Stimulated activated naive CD8-positive, alpha-beta T cell treated with anti-CD3 and anti-CD28 coated beads, Interleukin-15, amount 100 ng/mL, for 72 hours (primary cell): ENCODE data around the gene AMPD3.

Experiments used
- ATAC-seq: fragments of 150-1000 bp; cut with Tn5 transposase; 2 replicates; pipeline ENCODE4 v1.10.0; 2021; ENCODE audit warnings: mild to moderate bottlenecking, moderate library complexity
- DNase-seq, 2 donors: peaks; one replicate each; pipeline ENCODE4 v3.0.0; 2021 to 2022
- H3K27ac Mint-ChIP-seq, 2 donors: one replicate each; pipeline ENCODE4 v1.8.0; 2022; ENCODE audit warnings: mild to moderate bottlenecking in 2 of 2, mixed read lengths in 2 of 2, moderate library complexity in 2 of 2
- H3K27me3 Mint-ChIP-seq: one replicate; pipeline ENCODE4 v1.8.0; 2022; ENCODE audit warnings: mixed read lengths
- H3K4me1 Mint-ChIP-seq: one replicate; pipeline ENCODE4 v1.8.0; 2022; ENCODE audit warnings: mild to moderate bottlenecking, mixed read lengths
- H3K4me3 Mint-ChIP-seq, 2 donors: one replicate each; pipeline ENCODE4 v1.8.0; 2022; ENCODE audit warnings: mild to moderate bottlenecking in 2 of 2, mixed read lengths in 2 of 2, moderate library complexity in 1 of 2
- H3K9me3 Mint-ChIP-seq, 2 donors: one replicate each; pipeline ENCODE4 v1.8.0; 2022; ENCODE audit warnings: mixed read lengths in 2 of 2

AMPD3 gene

DNA sequence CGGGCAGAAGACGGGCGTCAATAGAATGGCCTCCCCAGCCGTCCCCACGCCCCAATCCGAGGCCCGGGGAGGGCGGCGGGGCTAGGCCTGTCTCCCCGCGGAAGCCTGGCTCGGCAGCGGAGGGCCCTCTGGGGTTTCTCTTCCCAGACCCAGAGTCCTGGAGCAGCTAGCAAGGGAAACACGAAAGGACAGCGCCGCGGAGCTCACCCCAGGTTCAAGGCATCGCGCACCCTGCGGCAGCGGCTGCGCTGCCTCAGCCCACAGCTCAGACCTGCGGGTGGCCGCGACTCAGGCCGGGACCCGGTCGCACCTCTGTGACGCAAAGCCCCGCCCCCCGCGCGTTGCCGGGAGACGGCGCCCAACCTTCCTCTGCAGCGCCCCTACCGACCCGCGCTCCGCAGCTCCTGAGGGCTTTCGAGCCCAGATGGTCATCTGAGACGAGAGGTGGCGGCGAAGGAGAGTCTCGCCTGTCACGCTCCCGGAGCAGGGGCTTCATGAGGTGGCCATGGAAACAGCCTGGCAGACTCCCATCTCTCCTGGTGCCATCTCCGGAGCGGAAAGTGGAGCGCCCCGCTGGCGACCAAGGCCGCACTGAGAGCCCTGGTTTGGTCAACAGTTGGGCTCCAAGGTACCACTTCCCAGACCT is 86.0 kb downstream of the AMPD3 start, which contains the start of gene RNF141:
RNF141 (minus strand) TSS at position 273 of the 646 bp plus-strand sequence. CDS start 7,029 bp downstream, outside the sequence.
- H3K4me3 Mint-ChIP-seq, result peak within 1 kb of the TSS; percentile 88 to 91
- DNase-seq, result peak; percentile 95
- peak; percentile 98 for ATAC-seq
- no peaks in the 10 kb centered on the region for H3K27me3 Mint-ChIP-seq
- H3K4me1 Mint-ChIP-seq, result peaks cover 27% of the 10 kb centered on the region
- H3K27ac Mint-ChIP-seq, result peak within 1 kb of the TSS; percentile 93 to 94
- no peaks in the 10 kb centered on the region for H3K9me3 Mint-ChIP-seq

DNA sequence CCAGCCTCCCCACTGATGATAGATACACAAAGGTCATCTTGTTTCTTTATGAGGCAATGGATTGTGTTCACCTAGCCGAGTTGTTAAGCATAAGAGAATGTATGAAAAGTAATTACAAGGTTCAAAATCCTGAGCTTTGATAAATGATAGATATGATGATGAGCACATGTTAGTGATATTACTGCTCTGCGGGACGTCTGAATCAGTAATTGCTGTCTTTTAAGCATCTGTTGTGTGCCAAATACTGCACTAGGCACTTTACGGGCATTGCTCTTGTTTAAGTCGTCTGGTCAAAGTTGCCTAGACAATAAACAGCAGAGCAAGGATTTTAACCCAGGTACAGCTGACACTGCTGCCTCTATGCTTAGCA is 86.5 kb downstream of the AMPD3 start:
- Mint-ChIP-seq H3K27me3 (no peaks in the 10 kb centered on the region), H3K4me1 (peaks cover 22% of the 10 kb centered on the region)

DNA sequence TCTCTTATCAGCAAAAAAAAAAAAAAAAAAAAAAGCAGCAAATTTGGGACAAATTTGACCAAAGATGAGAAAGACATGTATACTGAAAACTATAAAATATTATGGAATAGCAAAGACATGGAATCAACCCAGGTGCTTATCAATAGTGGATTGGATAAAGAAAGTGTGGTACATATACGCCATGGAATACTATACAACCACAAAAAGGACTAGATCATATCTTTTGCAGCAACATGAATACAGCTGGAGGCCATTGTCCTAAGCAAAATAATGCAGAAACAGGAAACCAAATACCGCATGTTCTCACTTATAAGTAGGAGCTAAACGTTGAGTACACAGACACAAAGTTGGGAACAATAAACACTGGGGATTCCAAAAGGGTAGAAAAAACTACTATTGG is 87.7 kb downstream of the AMPD3 start:
- no peak for ATAC-seq
- H3K27me3 Mint-ChIP-seq, result peaks cover 2% of the 10 kb centered on the region
- DNase-seq, result no peak
- H3K4me1 Mint-ChIP-seq, result peaks cover 16% of the 10 kb centered on the region
- H3K4me3 Mint-ChIP-seq, result no peak overlapping the region
- no peak overlapping the region for H3K27ac Mint-ChIP-seq
- H3K9me3 Mint-ChIP-seq, result no peaks in the 10 kb centered on the region

More for the DNA sequence above, 86.5 kb downstream of the AMPD3 start:
- no peak for ATAC-seq
- no peaks in the 10 kb centered on the region for H3K9me3 Mint-ChIP-seq
- peak overlapping the region; percentile 81 to 94 for H3K27ac Mint-ChIP-seq
- no peak for DNase-seq
- H3K4me3 Mint-ChIP-seq, result peak overlapping the region; percentile 88 to 91

DNA sequence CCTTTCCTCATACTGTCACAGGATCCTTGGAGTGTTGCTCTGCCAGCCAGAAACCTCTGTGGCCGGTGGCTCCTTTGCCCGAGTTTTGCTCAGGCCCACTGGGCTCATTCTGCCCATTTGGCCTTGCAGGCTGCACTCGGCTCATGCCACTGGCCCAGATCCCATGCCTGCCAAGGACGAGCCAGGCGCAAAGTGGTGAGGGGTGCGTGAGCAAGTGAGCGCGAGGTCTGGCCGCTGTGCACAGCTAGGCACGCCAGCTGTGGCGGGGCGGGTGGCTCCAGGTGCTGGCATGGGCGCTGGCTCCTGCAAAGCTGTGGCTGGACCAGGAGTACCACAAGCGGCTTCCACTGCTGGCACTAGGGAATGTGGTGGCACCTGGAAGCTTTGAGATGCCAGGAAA is 88.7 kb downstream of the AMPD3 start:
- Mint-ChIP-seq H3K27me3 (peaks cover 11% of the 10 kb centered on the region), H3K9me3 (no peaks in the 10 kb centered on the region), H3K27ac (no peak overlapping the region), H3K4me3 (no peak overlapping the region), H3K4me1 (peaks cover 16% of the 10 kb centered on the region)
- ATAC-seq (no peak), DNase-seq (no peak)

DNA sequence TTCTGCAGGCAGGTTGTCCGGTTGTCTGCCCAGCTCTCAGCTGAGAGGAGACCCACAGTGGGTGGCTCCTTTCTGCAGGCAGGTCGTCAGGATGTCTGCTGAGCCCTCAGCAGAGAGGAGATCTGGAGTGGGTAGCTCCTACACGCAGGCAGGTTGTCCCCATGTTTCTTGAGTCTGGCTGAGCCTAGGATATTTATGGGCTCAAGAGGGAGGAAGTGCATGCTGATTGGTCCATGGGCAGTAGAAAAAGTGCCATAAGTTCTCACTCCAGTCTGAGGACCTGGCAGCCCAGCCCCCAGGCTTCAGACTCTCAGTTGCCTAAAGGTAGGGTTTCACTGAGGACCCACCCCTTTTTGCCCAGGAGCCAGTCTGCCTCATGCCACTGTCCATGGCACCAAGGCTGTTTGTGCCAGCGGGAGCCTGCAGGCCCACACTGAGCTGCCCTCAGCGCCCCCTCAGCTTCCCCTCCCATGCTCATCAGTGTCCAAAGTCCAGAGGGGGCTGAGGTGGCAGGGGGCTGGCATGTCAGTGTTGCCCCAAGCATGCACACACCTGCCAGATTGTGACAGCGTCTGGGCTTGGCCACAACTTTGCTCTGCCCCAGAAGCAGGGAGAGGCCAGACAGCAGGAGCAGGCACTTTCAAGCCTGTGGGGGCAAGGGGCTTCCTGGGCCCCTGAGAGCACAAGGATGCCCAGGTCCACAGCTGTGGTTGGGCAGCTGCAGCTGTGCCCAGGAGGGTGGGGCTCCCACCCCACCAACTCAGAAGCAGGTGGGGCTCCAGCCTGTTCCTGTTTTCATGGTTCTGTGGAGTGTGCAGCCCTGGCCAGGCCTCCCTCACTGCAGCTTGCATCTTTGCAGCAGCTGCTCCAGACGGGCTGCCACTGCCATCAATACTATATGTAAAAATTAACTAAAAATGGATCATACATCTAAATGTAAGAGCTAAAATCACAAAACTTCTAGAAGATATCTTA is 89.7 kb downstream of the AMPD3 start:
- Mint-ChIP-seq H3K9me3 (no peaks in the 10 kb centered on the region), H3K4me3 (no peak overlapping the region), H3K4me1 (peaks cover 11% of the 10 kb centered on the region), H3K27me3 (peaks cover 11% of the 10 kb centered on the region), H3K27ac (no peak overlapping the region)
- ATAC-seq (no peak), DNase-seq (no peak)

DNA sequence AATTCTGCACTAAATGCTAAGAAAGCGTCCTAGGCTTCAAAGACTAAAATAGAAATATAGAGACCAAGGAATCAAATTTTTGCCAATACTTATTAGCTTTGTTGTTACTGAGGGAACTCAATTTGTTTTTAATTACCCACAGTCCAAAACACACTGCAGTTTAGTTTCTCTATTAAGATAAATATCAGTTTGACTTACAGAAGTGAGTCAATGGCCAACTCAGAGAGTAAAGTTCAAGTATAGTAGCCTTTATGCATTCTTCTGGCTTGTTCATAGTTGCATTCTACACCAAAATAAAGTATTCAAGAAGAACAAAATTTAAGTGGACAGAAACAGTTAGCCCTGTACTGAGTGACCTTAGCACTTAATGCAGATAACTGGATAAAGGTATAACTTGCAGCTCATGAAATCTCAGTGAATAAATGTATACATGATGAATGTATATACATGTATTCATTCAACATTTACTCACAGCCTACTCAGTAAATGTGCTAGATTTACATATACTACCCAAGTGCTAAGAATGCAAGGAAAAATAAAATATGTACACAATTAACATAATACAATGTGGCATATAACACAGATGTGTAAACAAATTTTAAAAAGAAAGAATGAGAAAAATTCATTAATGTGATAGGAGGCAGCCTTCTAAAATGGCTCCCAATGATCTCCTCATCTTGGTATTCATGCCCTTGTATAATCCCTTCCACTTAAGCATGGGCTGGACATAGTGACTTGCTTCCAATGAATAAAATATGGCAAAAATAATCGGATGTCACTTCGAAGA is 95.6 kb downstream of the AMPD3 start:
- H3K4me3 Mint-ChIP-seq, result no peak overlapping the region
- DNase-seq (no peak), ATAC-seq (no peak)
- no peak overlapping the region for H3K27ac Mint-ChIP-seq
- peaks cover 6 to 7% of the 10 kb centered on the region in 2 donors for H3K9me3 Mint-ChIP-seq
- peaks cover 17% of the 10 kb centered on the region for H3K27me3 Mint-ChIP-seq
- H3K4me1 Mint-ChIP-seq, result no peaks in the 10 kb centered on the region

DNA sequence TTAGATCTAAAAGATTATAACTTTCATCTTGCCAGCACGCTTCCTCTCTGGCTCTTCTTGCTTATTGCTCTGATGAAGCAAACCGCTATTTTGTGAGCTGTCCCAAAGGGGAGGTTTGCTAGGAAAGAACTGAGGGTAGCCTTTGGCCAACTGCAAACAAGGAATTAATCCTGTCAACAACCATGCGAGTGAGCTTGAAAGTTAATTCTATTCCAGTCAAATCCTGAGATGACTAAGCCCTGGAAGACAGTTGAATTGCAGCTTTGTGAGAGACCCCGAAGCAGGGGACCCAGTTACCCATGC is 96.2 kb downstream of the AMPD3 start:
- Mint-ChIP-seq H3K27ac (no peak overlapping the region), H3K9me3 (peaks cover 6 to 7% of the 10 kb centered on the region in 2 donors), H3K27me3 (peaks cover 17% of the 10 kb centered on the region), H3K4me1 (no peaks in the 10 kb centered on the region), H3K4me3 (no peak overlapping the region)
- ATAC-seq (no peak), DNase-seq (no peak)

DNA sequence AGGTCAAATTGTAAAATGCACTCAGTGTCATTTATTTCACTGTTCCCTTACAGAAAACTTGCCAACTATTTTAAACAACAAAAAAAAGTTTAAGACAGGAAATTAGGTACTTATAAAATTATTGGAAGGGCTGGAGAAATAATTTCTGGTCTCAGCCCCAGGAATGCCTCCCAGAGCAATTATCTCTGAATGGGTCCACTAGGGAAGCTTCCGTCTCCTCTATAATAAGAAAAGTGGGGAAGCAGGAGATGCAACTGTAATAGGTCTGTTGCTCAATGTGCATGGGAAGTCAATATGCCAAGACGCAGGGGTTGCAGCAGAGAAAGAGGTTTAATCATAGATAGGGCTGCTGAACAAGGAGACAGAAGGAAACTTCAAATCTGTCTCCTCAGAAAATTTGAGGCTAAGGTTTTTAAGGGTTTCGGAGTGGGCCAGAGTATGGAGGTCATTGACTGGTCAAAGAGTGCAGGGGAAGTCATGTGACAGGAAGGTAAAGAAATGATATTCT is 96.8 kb downstream of the AMPD3 start:
- H3K9me3 Mint-ChIP-seq, result peaks cover 6 to 7% of the 10 kb centered on the region in 2 donors
- DNase-seq, result no peak
- no peaks in the 10 kb centered on the region for H3K4me1 Mint-ChIP-seq
- H3K27ac Mint-ChIP-seq, result no peak overlapping the region
- ATAC-seq, result no peak
- H3K4me3 Mint-ChIP-seq, result no peak overlapping the region
- peaks cover 21% of the 10 kb centered on the region for H3K27me3 Mint-ChIP-seq

DNA sequence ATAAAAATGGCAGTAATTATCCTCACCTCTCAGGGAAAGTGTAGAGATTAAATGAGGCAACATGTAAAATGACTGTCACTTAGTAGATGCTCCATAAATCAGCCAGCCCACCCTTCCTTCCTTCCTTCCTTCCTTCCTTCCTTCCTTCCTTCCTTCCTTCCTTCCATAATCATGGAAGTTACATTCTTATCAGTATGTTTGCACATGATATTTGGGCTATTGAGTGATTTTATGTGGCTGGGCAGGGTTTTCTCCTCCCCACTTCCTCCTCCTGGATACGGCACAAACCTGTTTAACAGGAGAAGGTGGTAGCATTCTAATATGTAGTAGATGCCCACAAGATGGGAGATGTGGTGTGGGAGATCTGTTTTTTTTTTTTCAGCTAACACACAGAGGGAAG is 101.5 kb downstream of the AMPD3 start:
- ATAC-seq, result no peak
- peaks cover 6 to 7% of the 10 kb centered on the region in 2 donors for H3K9me3 Mint-ChIP-seq
- H3K4me1 Mint-ChIP-seq, result no peaks in the 10 kb centered on the region
- no peak overlapping the region for H3K4me3 Mint-ChIP-seq
- DNase-seq, result no peak
- H3K27ac Mint-ChIP-seq, result no peak overlapping the region
- H3K27me3 Mint-ChIP-seq, result peaks cover 11% of the 10 kb centered on the region
